ENCODE data around the gene TAF4B.
A peak's percentile ranks its signal among the peaks of the same experiment; 100 is the strongest.
"Not testable (repeated sequence)": the region's sequence is repeated elsewhere in the genome, so short reads cannot be mapped to it uniquely, and the experiment has no call there.

Gene TAF4B

DNA sequence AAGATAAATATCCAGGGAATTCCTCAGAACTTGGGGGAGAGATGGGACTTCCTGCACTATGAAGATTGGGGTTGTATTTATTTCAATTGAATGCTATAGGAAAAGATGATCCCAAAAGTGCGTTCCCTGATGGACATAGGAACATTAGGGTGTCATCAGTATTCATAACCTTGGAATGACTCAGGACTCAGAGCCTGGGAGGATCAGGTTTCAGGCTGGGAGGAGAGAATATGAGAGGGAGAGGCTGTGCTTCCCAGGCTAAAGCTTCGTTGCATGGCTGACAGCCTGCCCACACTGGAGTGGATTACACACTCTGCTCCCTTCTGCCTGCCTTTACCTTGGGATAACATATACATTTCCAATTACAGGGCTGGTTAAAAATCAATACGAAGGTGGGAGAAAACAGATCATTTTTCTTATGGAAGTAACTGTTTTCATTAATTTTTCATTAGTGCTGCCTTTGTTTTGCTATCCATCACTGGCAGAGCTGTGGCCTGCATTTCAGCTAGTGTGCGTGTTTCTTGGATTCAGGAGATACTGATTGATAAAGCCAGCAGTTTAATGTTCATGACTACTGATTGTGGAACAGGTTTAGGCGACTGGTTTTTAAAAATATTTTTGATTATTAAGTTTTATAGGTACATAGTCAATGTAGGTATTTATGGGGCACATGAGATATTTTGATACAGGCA lies 203.4 kb downstream of the TAF4B start:
- peak; percentile 80 for DNase-seq (ENCODE audit: low read depth)

DNA sequence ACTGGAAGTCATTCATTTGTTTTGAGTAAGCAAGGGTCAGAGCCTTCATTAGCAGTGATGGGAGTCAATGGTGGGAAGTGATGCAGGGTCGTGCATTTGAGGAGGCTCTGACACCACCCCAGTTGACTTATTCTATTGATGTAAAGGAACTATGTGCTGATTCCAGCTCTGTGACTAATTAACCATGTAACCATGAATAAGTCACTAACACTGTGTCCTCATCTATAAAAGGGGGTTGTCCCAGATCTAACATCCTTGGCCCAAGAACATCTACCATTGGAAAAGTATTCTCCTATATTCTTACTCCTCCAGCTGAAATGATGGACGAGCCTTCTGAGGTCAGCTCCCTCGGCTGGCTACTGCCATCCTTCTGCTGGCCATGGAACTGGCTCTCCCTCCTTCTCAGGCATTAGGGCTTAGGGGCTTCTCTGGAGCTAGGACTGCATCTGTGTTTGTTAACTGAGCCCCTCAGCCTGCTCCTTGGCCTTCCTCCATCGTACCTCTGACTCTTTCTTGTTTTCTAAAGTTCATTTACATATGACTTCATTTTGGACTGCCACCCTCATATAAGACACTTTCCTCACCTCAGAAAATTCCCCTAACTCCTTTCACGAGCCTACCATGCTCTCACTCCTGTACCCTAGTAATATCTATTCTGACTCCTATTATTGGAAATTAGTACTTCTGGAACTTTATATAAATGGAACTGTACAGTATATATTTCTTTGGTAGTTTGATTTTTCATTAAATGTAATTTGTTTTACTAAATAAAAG lies 206.6 kb downstream of the TAF4B start:
- no peak for DNase-seq (ENCODE audit: low read depth)

DNA sequence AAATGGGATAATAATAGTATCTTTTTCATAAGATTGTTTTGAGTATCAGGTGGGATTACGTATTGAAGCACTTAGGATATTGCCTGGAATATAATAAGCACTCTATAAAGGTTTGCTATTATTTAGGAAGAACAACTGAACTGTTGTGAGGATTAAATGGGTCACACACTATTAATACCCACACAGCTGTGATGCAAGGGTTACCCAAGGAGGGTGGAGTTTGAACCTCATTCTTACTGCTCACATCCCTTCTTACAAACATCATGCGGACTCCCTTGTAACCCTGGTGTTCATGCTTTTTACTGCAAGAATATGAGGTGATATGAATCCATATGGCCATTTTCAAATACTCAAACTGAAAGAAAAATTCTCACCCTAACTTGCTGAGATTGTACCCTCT lies 208.6 kb downstream of the TAF4B start:
- DNase-seq (ENCODE audit: low read depth), result no peak

DNA sequence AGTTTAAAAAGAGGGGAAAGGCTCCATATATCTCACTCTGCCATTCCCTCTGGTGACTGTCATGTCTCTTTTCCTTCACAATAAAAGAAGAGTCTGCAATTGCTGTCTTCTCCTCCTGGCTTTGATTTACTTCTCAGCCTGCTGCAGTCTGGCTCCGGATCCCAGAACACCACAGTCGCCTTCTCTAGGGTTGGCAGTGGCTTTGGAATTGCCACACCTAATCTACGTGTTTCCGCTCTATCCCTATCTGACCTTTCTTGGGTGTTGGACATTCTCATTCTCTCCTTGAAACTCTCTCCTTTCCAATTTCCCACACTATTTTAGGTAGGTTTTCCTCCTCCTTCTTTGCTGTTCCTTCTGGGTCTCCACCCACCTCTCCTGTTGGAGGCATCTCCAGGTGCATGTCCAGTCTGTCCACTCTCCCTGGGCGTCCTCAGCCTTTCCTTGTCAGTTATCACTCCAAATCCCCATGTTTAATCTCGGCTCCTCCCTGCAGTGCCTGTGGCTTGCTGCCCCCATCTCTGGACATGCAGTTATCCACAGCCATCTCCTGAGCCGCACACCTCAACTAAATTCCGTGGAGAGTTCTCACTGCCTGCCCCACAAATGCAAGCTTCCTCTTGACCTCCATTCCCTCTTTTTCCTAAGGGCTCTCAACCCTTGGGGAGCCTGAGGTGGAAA lies 209.3 kb downstream of the TAF4B start:
- DNase-seq (ENCODE audit: low read depth), result no peak

DNA sequence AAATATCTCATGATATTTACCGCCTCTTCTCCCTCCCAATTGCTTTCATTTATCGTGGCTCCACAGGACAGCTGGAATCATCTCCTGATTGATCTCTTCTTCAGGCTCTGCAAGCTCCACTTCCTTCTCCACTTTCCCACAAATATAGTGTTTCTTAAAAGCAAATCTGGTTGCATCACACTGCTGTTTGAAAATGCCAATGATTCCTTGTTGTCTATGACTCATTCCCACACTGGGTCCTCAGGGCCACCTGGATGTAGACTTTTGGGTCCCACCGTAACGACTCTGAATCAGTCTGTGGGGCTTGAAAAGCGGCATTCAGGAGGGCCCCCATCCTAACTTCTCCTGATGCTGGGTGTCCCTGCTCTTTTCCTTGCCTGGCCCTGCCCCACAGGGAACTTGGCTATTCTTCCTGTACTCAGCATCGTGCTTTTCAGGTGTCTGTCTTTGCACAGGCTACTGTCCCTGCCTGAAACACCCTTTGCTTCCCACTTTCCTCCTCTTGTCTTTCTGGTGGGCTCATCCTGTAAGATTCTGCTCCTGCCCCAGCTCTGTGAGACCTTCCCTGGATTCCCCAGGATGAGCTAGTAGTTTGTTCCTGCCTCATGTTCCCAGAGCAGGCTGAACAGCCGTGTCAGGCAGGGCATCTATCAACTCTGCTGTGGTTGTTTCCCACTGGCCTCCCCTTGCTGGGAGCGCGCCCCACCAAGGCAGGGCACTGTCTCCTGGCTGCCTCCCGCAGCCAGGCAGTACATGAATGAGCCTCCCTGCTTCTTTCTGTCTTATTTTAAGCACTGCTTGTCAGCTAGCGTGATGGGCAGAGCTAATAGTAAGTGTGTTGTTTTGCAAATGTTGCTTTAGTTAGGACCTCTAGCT lies 210.2 kb downstream of the TAF4B start:
- DNase-seq (ENCODE audit: low read depth), result peak; percentile 55

DNA sequence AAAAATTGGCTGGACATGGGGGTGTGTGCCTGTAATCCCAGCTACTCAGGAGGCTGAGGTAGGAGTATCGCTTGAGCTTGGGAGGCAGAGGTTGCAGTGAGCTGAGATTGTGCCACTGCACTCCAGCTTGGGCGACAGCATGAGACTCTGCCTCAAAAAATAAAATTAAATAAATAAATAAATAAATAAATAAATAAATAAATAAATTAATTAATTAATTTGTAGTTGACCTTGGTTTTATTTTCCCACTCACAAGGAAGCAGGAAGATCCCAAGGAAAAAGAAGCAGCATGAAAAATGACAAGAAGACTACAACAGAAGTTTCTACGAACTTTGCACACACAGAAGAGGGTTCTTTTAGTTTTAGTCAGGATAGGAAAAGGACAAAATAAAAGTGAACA lies 211.4 kb downstream of the TAF4B start:
- DNase-seq (ENCODE audit: low read depth), result not testable (repeated sequence)

DNA sequence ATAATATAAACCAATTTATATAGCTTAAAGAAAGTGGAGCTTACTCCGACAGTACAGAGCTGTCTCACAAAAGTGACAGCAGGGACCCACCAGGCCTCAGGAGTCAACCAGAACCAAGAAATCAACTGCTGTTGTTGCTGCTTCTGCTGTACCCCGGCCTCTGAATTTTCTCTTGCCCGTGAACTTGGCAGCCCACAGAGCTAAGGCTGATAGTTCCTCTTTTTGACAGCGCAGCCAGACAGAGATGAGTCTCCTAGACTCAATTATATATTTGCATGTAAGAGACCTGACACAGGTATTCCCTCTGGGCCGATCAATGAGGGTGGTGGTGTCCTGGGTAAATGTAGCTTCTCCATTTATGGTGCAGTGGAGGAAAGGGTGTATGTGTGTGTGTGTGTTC lies 212.7 kb downstream of the TAF4B start:
- DNase-seq (ENCODE audit: low read depth), result no peak

DNA sequence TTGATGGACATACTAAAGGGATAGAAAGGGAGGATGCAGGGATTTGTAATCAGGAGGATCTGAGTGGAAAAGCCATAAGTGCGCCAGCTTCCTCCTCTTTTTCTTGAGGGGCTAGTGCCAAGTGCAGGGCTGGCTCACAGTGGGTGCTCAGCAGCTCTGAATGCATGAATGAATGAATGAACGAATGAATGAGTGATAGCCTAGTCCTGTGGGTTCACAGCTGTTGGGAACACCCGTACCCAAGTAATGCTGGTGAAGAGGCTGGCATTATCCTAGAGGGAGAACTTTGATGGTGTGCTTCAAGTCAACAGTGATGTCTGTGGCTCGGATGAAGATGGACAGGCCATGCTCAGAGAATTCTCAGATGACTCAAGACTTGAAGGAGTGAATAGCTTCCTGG lies 213.3 kb downstream of the TAF4B start:
- no peak for DNase-seq (ENCODE audit: low read depth)

DNA sequence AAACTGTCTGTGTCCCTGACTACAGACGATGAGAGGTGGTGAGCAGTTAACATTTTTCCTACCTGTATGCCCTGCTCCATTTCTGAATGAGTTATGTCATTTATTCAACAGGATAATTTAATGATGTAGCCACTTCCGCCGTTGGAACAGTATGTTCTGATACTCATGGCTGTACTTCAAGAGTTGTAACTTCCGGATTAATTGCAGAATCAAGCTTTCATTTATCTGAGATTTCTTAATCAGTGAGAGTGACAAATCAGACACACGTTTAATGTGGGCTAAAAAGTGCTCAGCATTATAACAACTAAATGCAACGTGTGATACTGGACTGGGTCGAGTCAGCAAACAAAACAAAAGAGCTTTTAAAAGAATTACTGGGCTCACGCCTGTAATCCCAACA lies 214.4 kb downstream of the TAF4B start:
- no peak for DNase-seq (ENCODE audit: low read depth)

Measured in fibroblast of gingiva (primary cell).